Liver (tissue), 9 donors: ENCODE data around the gene BTLA. TPM values are rescaled to one million over a fixed set of nuclear protein-coding genes. Genes with fewer than 3 reads are reported as not detected.

Experiments
- DNase-seq: peaks from one replicate; pipeline ENCODE4 v3.0.0-alpha.2; 2017; ENCODE audit warnings: low spot score
- H3K27ac ChIP-seq, 2 donors: one replicate each; pipeline ENCODE4 v1.7.0; 2013; ENCODE audit warnings: inconsistent platforms in 2 of 2, low read length in 2 of 2, control low read depth in 1 of 2, low read depth in 1 of 2, mild to moderate bottlenecking in 1 of 2
- H3K27me3 ChIP-seq, 4 donors: one replicate each; pipeline versions ENCODE4 v1.6.1 to v1.7.0; 2013; ENCODE audit warnings: low read length in 3 of 4, inconsistent platforms in 1 of 4, mild to moderate bottlenecking in 1 of 4, moderate library complexity in 1 of 4; ENCODE audit not compliant: control insufficient read depth in 4 of 4, insufficient read depth in 4 of 4
- H3K36me3 ChIP-seq, 4 donors: one replicate each; pipeline versions ENCODE4 v1.6.1 to v1.7.0; 2013; ENCODE audit warnings: low read length in 3 of 4, mild to moderate bottlenecking in 3 of 4, low read depth in 1 of 4, moderate library complexity in 1 of 4; ENCODE audit not compliant: control insufficient read depth in 4 of 4, insufficient read depth in 3 of 4
- H3K4me1 ChIP-seq, 4 donors: one replicate each; pipeline versions ENCODE4 v1.6.1 to v1.7.0; 2013; ENCODE audit warnings: low read length in 3 of 4, mild to moderate bottlenecking in 3 of 4, moderate library complexity in 1 of 4; ENCODE audit not compliant: control insufficient read depth in 4 of 4, insufficient read depth in 4 of 4
- H3K4me3 ChIP-seq, 3 donors: one replicate each; pipeline versions ENCODE4 v1.6.1 to v1.7.0; 2013; ENCODE audit warnings: low read length in 3 of 3, control low read depth in 1 of 3, low read depth in 1 of 3, mild to moderate bottlenecking in 1 of 3
- H3K9ac ChIP-seq, 2 donors: one replicate each; pipeline ENCODE4 v1.7.0; 2013; ENCODE audit warnings: low read length in 2 of 2, mild to moderate bottlenecking in 2 of 2, moderate library complexity in 2 of 2, control low read depth in 1 of 2, low read depth in 1 of 2
- H3K9me3 ChIP-seq, 4 donors: one replicate each; pipeline versions ENCODE4 v1.6.1 to v1.7.0; 2013; ENCODE audit warnings: low read length in 3 of 4; ENCODE audit not compliant: control insufficient read depth in 4 of 4
- EGR1 ChIP-seq, 2 donors: IDR thresholded peaks; 2 replicates each; pipeline ENCODE4 v1.6.1; 2016 to 2018; ENCODE audit warnings: antibody characterized with exemption in 2 of 2, low read depth in 2 of 2
- FOXA1 ChIP-seq: IDR thresholded peaks from 2 replicates; pipeline ENCODE4 v1.6.1; 2016; ENCODE audit warnings: antibody characterized with exemption
- FOXA2 ChIP-seq: IDR thresholded peaks from 2 replicates; pipeline ENCODE4 v1.6.1; 2016; ENCODE audit warnings: antibody characterized with exemption
- GABPA ChIP-seq, 2 donors: IDR thresholded peaks in 1 of 2; conservative IDR thresholded peaks in 1 of 2; 2 replicates each; pipeline ENCODE4 v1.6.1; 2016; ENCODE audit warnings: antibody characterized with exemption in 2 of 2, mild to moderate bottlenecking in 1 of 2, moderate library complexity in 1 of 2
- HNF4G ChIP-seq: IDR thresholded peaks from 2 replicates; pipeline ENCODE4 v1.6.1; 2016; ENCODE audit warnings: antibody characterized with exemption
- JUND ChIP-seq, 2 donors: IDR thresholded peaks; 2 replicates each; pipeline ENCODE4 v1.6.1; 2016; ENCODE audit warnings: antibody characterized with exemption in 2 of 2
- NR2F2 ChIP-seq: IDR thresholded peaks from 2 replicates; pipeline ENCODE4 v1.6.1; 2016; ENCODE audit warnings: antibody characterized with exemption
- RAD21 ChIP-seq, 2 donors: IDR thresholded peaks; 2 replicates each; pipeline ENCODE4 v1.6.1; 2016; ENCODE audit warnings: antibody characterized with exemption in 2 of 2, mild to moderate bottlenecking in 2 of 2
- REST ChIP-seq: IDR thresholded peaks from 2 replicates; pipeline ENCODE4 v1.6.1; 2016; ENCODE audit warnings: antibody characterized with exemption, mild to moderate bottlenecking
- RXRA ChIP-seq, 2 donors: IDR thresholded peaks; 2 replicates each; pipeline ENCODE4 v1.6.1; 2017 to 2018; ENCODE audit warnings: antibody characterized with exemption in 2 of 2, mild to moderate bottlenecking in 1 of 2
- SP1 ChIP-seq: IDR thresholded peaks from 2 replicates; pipeline ENCODE4 v1.6.1; 2018; ENCODE audit warnings: antibody characterized with exemption, mild to moderate bottlenecking
- TAF1 ChIP-seq: conservative IDR thresholded peaks from 2 replicates; pipeline ENCODE4 v1.6.1; 2016; ENCODE audit warnings: antibody characterized with exemption, mild to moderate bottlenecking
- YY1 ChIP-seq: IDR thresholded peaks from 2 replicates; pipeline ENCODE4 v1.6.1; 2016; ENCODE audit warnings: antibody characterized with exemption, mild to moderate bottlenecking
- WGBS: extraction: QIAGEN DNeasy Blood & Tissue Kit; methylation state at CpG from one replicate; pipeline ENCODE4 v1.1.7; 2013; 5-methylcytosine and 5-hydroxymethylcytosine counted together
- polyA plus RNA-seq, 2 donors: library from polyadenylated mRNA; stranded (reverse) in 1 of 2; unstranded in 1 of 2; fragments of 200-250 nt in 1 of 2; fragments of >200 nt in 1 of 2; fragmentation: Nextera tagmentation in 1 of 2; extraction: Ambion mirVana in 1 of 2; gene quantifications; one replicate each; pipeline versions ENCODE4 v1.2.1 to v1.2.3, GENCODE V29; 2013 to 2015
- total RNA-seq, 2 donors: library from RNA; depleted of rRNA; stranded (reverse); fragments of >200 nt; gene quantifications; one replicate each; pipeline ENCODE4 v1.2.3, GENCODE V29; 2014
- TF ChIP-seq, protein P1 (sequence below): IDR thresholded peaks from 2 replicates; pipeline ENCODE4 v1.6.1; 2016; ENCODE audit warnings: antibody characterized with exemption
- TF ChIP-seq, protein P2 (sequence below): IDR thresholded peaks from 2 replicates; pipeline ENCODE4 v1.6.1; 2016; ENCODE audit warnings: antibody characterized with exemption
- TF ChIP-seq, protein P3 (sequence below): IDR thresholded peaks from 2 replicates; pipeline ENCODE4 v1.6.1; 2016; ENCODE audit warnings: antibody characterized with exemption
- donor health status: healthy.
- donor health status: healthy.
- donor health status: healthy.
- donor health status: healthy.
- donor health status: healthy.

BTLA gene
- total RNA-seq (under 1 TPM; 0.25 to 0.28 TPM), polyA plus RNA-seq (under 1 TPM; 0.08 to 0.43 TPM)

DNA sequence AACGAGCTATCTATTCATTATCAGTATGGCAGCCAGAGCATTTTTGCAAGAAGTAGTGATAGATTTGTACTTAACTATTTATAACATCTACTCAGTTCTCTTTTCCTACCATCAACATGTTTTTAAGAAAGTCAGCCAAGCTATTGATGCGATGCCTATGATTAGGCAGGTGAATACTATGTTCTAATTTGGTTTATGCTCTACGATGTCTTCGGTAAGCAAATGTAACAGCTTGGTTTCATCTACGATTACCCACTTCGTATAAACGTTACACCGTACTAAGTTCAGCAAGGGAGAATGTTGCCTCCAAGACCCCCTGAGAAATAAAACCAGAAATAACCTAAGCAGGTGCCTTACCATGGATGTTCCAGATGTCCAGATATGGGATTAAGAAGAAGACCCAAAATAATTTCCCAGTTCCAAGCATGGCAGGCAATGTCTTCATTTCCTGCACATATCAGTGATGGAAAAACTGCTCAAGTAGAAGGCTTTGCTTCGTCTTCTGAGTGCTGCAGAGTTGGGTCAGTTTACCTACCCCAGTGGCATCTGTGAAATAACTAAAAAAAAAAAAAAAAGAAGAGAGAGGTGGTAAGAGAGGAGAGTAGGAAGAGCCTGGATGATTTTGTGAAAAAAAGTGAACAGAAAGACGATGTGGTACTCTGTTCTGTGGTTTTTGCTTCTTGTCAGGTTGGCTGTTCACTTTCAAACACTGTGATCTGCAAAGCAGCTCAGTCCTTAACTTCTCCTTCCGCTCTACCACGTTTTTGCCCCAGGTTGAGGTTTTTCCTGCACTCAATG is at the start of gene BTLA:
BTLA (minus strand) TSS at position 559 of the 798 bp plus-strand sequence; CDS start at position 445, 114 bp downstream.
- H3K27me3 ChIP-seq: no peaks in the 10 kb centered on the region
- no peaks in the 10 kb centered on the region for H3K9me3 ChIP-seq
- H3K4me1 ChIP-seq: no peaks in the 10 kb centered on the region
- no peaks in the 10 kb centered on the region for H3K36me3 ChIP-seq
- no peak within 1 kb of the TSS for H3K9ac ChIP-seq
- TF ChIP-seq, protein P1, sequence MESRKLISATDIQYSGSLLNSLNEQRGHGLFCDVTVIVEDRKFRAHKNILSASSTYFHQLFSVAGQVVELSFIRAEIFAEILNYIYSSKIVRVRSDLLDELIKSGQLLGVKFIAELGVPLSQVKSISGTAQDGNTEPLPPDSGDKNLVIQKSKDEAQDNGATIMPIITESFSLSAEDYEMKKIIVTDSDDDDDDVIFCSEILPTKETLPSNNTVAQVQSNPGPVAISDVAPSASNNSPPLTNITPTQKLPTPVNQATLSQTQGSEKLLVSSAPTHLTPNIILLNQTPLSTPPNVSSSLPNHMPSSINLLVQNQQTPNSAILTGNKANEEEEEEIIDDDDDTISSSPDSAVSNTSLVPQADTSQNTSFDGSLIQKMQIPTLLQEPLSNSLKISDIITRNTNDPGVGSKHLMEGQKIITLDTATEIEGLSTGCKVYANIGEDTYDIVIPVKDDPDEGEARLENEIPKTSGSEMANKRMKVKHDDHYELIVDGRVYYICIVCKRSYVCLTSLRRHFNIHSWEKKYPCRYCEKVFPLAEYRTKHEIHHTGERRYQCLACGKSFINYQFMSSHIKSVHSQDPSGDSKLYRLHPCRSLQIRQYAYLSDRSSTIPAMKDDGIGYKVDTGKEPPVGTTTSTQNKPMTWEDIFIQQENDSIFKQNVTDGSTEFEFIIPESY: no peak
- TF ChIP-seq JUND (IDR thresholded peaks at IDR 0.05) (no peak), RAD21 (IDR thresholded peaks at IDR 0.05) (no peak), RXRA (IDR thresholded peaks at IDR 0.05) (no peak), NR2F2 (no peak), GABPA (IDR thresholded peaks at IDR 0.05 in 1 of 2, conservative IDR thresholded peaks at IDR 0.05 in 1 of 2) (no peak), HNF4G (no peak), EGR1 (IDR thresholded peaks at IDR 0.05; ENCODE audit: low read depth in 2 of 2) (no peak), SP1 (no peak)
- TF ChIP-seq, protein P2, sequence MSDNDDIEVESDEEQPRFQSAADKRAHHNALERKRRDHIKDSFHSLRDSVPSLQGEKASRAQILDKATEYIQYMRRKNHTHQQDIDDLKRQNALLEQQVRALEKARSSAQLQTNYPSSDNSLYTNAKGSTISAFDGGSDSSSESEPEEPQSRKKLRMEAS: no peak
- 81% methylated on average over 12 of the region's 12 CpGs for WGBS
- H3K27ac ChIP-seq: no peak within 1 kb of the TSS
- H3K4me3 ChIP-seq: no peak within 1 kb of the TSS
- DNase-seq: no peak

- DNase-seq: no peak
- Histone ChIP-seq H3K4me1 (peaks cover 0 to 1% (median 0%) of the 10 kb centered on the region in 4 donors), H3K9ac (no peak overlapping the region), H3K4me3 (no peak overlapping the region), H3K27me3 (no peaks in the 10 kb centered on the region), H3K9me3 (no peaks in the 10 kb centered on the region), H3K27ac (no peak overlapping the region), H3K36me3 (peaks cover 1 to 30% (median 24%) of the 10 kb centered on the region in 4 donors)
- WGBS: 96% methylated on average over 5 of the region's 5 CpGs
- TF ChIP-seq, protein P3, sequence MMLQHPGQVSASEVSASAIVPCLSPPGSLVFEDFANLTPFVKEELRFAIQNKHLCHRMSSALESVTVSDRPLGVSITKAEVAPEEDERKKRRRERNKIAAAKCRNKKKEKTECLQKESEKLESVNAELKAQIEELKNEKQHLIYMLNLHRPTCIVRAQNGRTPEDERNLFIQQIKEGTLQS: no peak
- no peak for TF ChIP-seq FOXA1
- no peak for TF ChIP-seq HNF4G
- TF ChIP-seq REST: no peak
- TF ChIP-seq FOXA2: no peak
- TF ChIP-seq EGR1 (IDR thresholded peaks at IDR 0.05; ENCODE audit: low read depth in 2 of 2): no peak
- no peak for TF ChIP-seq TAF1
- no peak for TF ChIP-seq YY1
- TF ChIP-seq SP1: no peak
- TF ChIP-seq, protein P2: no peak
- TF ChIP-seq, protein P1: no peak
- TF ChIP-seq RAD21 (IDR thresholded peaks at IDR 0.05): no peak
Observed at GRCh38 chr3:112546216-112546759, 47.0 kb upstream of the BTLA start.
